Activated T-cell treated with anti-CD3 and anti-CD28 coated beads, Interleukin-2, amount 50 U/mL, for 72 hours (primary cell): ENCODE results near the gene MGAT4A. TPM values are rescaled to one million over a fixed set of nuclear protein-coding genes. Genes with fewer than 3 reads are reported as not detected.

Experiments
- ATAC-seq, 2 donors: fragments of 150-1000 bp; cut with Tn5 transposase; replicated peaks in 1 of 2; 2 replicates each; pipeline ENCODE4 v1.10.0; 2021; ENCODE audit warnings: moderate library complexity in 2 of 2, mild to moderate bottlenecking in 1 of 2
- DNase-seq, 2 donors: peaks; one replicate each; pipeline ENCODE4 v3.0.0; 2021 to 2022; ENCODE audit warnings: mixed read lengths in 1 of 2
- H3K27ac Mint-ChIP-seq: one replicate; pipeline ENCODE4 v1.8.0; 2022; ENCODE audit warnings: mild to moderate bottlenecking, moderate library complexity, mixed read lengths
- H3K27me3 Mint-ChIP-seq: one replicate; pipeline ENCODE4 v1.8.0; 2022; ENCODE audit warnings: low read depth, mixed read lengths
- H3K36me3 Mint-ChIP-seq, 2 donors: one replicate each; pipeline ENCODE4 v1.8.0; 2022; ENCODE audit warnings: mixed read lengths in 2 of 2, mild to moderate bottlenecking in 1 of 2; ENCODE audit not compliant: insufficient read depth in 2 of 2
- H3K4me1 Mint-ChIP-seq: one replicate; pipeline ENCODE4 v1.8.0; 2022; ENCODE audit warnings: low read depth, mixed read lengths
- H3K4me3 Mint-ChIP-seq, 2 donors: one replicate each; pipeline ENCODE4 v1.8.0; 2022; ENCODE audit warnings: mild to moderate bottlenecking in 2 of 2, mixed read lengths in 2 of 2, moderate library complexity in 2 of 2
- H3K9me3 Mint-ChIP-seq, 2 donors: one replicate each; pipeline ENCODE4 v1.8.0; 2022; ENCODE audit warnings: mixed read lengths in 2 of 2
- total RNA-seq, 2 donors: library from RNA; stranded (reverse); gene quantifications; one replicate each; pipeline ENCODE4 v1.2.3, GENCODE V29; 2022

MGAT4A gene
- total RNA-seq, 2 donors from 2014 or later, result 108 to 109 TPM

DNA sequence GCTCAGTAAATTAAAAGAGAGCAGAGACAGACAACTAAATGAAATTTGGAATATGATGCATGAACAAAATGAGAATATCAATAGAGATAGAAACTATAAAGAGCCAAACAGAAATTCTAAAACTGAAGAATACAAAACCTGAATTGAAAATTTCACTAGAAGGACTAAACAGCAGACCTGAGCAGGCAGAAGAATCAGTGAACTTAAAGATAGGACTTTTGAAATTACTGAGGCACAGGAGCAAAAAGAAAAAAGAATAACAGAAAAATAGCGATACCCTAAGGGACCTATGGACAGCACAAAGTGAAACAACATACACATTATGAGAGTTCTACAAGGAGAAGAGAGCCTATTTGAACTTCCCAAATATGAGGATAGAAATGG is 80.9 kb downstream of the MGAT4A start:
- ATAC-seq (no peak), DNase-seq (no peak)
- Mint-ChIP-seq H3K9me3 (peaks cover 0 to 5% of the 10 kb centered on the region in 2 donors), H3K27ac (peak overlapping the region; percentile 94), H3K4me3 (peak overlapping the region; percentile 9 to 81), H3K27me3 (no peaks in the 10 kb centered on the region), H3K4me1 (peaks cover 63% of the 10 kb centered on the region), H3K36me3 (peaks cover 16 to 51% of the 10 kb centered on the region in 2 donors)

- Mint-ChIP-seq H3K4me3 (peak overlapping the region; percentile 9 to 81), H3K27me3 (no peaks in the 10 kb centered on the region), H3K4me1 (peaks cover 57% of the 10 kb centered on the region), H3K36me3 (peaks cover 16 to 47% of the 10 kb centered on the region in 2 donors), H3K27ac (peak overlapping the region; percentile 94), H3K9me3 (peaks cover 0 to 5% of the 10 kb centered on the region in 2 donors)
- peak; percentile 77 to 83 for DNase-seq
- ATAC-seq, result peak; percentile 95 to 97
These were observed 81.6 kb downstream of the MGAT4A start for GRCh38 chr2:98649135-98649991.

DNA sequence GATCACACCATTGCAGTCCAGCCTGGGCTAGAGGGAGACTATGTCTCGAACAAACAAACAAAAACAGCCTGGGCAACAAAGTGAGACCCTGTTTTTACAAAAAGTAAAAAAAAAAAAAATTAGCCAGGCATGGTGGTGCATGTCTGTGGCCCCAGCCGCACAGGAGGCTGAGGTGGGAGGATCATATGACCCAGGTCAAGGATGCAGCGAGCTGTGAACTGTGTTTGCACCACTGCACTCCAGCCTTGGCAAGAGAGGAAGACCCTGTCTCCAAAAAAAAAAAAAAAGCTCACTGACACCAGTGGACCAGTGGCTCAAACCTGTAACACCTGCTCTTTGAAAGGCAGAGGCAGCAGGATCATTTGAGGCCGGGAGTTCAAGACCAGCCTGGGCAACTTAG is 82.5 kb downstream of the MGAT4A start:
- H3K36me3 Mint-ChIP-seq, result peaks cover 14 to 47% of the 10 kb centered on the region in 2 donors
- H3K4me1 Mint-ChIP-seq, result peaks cover 54% of the 10 kb centered on the region
- peaks cover 0 to 5% of the 10 kb centered on the region in 2 donors for H3K9me3 Mint-ChIP-seq
- DNase-seq, result no peak
- no peak overlapping the region for H3K27ac Mint-ChIP-seq
- ATAC-seq, result no peak
- H3K27me3 Mint-ChIP-seq, result no peaks in the 10 kb centered on the region
- no peak overlapping the region for H3K4me3 Mint-ChIP-seq

DNA sequence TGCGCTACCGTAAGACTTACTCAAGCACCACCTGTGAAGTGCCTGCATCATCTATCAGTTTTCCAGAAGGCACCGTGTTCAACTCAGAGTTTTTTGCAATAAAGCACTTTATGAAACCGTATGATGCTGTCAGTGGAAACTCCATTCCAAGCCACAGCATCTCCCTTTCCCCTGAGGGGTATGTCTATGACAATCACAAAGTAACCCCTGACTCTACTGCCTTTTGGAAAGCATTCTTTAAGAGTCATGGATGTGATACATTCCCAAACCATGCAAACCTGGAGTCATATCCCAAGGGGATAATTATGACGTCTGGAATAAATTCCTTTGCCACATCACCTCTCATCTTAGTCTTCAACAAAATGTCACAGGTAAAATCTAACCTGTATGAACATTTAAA is 83.3 kb downstream of the MGAT4A start:
- H3K27ac Mint-ChIP-seq, result no peak overlapping the region
- peaks cover 0 to 5% of the 10 kb centered on the region in 2 donors for H3K9me3 Mint-ChIP-seq
- H3K4me3 Mint-ChIP-seq, result no peak overlapping the region
- peaks cover 13 to 40% of the 10 kb centered on the region in 2 donors for H3K36me3 Mint-ChIP-seq
- ATAC-seq (no peak), DNase-seq (no peak)
- H3K27me3 Mint-ChIP-seq, result no peaks in the 10 kb centered on the region
- H3K4me1 Mint-ChIP-seq, result peaks cover 46% of the 10 kb centered on the region

- no peak for ATAC-seq
- Mint-ChIP-seq H3K36me3 (peaks cover 5 to 35% of the 10 kb centered on the region in 2 donors), H3K4me3 (no peak overlapping the region), H3K27me3 (no peaks in the 10 kb centered on the region), H3K4me1 (peaks cover 17% of the 10 kb centered on the region), H3K9me3 (no peaks in the 10 kb centered on the region), H3K27ac (peak overlapping the region; percentile 60)
- no peak for DNase-seq
These were observed 87.3 kb downstream of the MGAT4A start for GRCh38 chr2:98643496-98644100.

DNA sequence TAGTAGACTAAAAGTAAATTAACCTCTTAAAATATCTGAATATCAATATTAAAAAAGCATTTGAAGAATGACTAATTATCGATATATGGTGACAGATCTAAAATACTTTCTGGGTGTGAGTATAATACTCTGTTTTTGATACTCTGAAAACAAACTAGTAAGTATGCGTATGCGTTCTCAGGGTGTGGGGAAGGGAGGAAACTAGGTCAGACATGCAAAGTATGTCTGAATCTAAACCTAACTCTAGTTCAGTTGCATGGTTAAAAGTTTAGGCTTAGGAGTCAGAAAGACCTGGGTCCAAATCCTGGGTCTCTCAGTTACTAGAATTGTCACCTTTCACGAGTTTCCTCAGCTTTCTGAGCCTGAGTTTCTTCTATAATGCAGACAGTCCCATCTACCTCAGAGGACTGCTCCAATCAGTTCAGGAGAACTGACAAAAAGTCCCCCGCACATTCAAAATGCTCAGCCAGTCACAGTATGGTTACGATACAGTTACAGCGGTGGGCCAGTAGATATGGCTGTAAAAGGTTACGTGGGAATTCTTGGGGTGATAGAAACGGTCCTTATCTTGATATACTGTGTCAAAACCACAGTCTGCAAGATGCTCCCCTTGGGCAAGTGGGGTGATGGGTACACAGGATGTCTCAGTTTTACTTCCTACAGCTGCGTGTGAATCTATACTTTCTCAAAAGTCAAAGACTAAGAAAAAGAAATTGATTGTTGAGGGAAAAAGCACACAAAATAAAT is 93.4 kb downstream of the MGAT4A start:
- Mint-ChIP-seq H3K4me3 (peak overlapping the region; percentile 55), H3K9me3 (no peaks in the 10 kb centered on the region), H3K27ac (peak overlapping the region; percentile 93), H3K4me1 (peaks cover 50% of the 10 kb centered on the region), H3K27me3 (no peaks in the 10 kb centered on the region), H3K36me3 (peaks cover 7 to 44% of the 10 kb centered on the region in 2 donors)
- DNase-seq (peak; percentile 57 to 64), ATAC-seq (peak; percentile 88 to 89)

DNA sequence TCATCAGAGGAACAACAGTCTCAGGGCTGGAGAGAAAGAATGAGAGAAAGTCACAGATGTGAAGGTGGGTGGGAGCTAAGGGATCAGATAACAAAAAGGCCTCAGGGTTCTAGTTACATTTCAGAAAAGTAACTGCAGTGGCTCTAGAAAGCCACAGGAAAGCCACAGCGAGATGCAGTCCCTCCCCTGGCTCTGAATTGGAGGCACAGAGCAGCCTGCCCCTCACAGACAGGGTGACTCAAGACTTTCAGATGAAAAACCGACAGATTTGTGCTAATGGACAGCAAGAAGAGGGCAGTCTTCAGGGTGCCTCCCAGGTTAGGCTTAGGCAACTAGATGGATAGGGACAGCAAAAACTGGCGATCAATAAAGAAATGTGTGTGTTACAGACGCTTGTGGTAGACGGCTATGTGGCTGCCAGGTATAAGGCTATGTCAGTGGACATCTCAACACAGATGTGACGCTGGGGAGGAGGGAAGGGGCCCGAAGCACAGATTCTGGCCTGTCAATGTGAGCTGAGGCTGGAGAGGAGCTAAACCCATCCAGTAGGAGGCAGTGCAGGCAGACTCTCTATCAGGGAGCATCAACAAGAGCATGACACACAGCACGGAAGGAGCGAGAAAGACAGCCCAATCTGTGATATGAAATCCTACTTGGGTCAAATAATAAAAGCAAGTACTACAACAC is 96.4 kb downstream of the MGAT4A start:
- H3K36me3 Mint-ChIP-seq, result peaks cover 4 to 35% of the 10 kb centered on the region in 2 donors
- H3K4me1 Mint-ChIP-seq, result peaks cover 49% of the 10 kb centered on the region
- ATAC-seq, result peak; percentile 45 to 59
- peak; percentile 55 to 60 for DNase-seq
- H3K27me3 Mint-ChIP-seq, result no peaks in the 10 kb centered on the region
- peak overlapping the region; percentile 53 for H3K27ac Mint-ChIP-seq
- peak overlapping the region; percentile 33 to 71 for H3K4me3 Mint-ChIP-seq
- H3K9me3 Mint-ChIP-seq, result no peaks in the 10 kb centered on the region

DNA sequence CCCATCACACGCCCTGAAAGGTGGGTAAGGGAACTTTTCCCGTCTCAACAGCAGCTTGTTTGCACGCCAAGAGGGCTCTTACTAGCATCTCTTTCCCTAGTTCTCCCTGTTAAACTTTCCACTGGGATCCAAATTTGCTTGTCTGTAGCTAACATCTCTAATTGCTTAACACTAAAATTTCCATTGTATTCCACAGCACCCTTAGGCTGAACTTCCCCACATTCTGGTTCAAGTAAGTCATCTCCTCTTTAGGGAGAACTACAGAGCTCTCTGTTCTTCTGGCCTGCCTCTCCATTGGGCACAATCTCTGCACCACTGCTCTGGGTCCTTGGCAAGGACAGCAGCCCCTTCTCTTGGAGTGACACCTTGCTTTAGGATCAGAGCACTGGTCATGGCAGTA is 98.6 kb downstream of the MGAT4A start:
- Mint-ChIP-seq H3K9me3 (no peaks in the 10 kb centered on the region), H3K4me3 (no peak overlapping the region), H3K36me3 (peaks cover 6 to 34% of the 10 kb centered on the region in 2 donors), H3K4me1 (peaks cover 42% of the 10 kb centered on the region), H3K27ac (no peak overlapping the region), H3K27me3 (no peaks in the 10 kb centered on the region)
- no peak for DNase-seq
- no peak for ATAC-seq

- Mint-ChIP-seq H3K4me3 (no peak overlapping the region), H3K4me1 (peaks cover 46% of the 10 kb centered on the region), H3K27ac (peak overlapping the region; percentile 48), H3K9me3 (no peaks in the 10 kb centered on the region), H3K36me3 (peaks cover 5% of the 10 kb centered on the region in 2 donors), H3K27me3 (no peaks in the 10 kb centered on the region)
- ATAC-seq (peak in 1 of 2 donors; percentile 33), DNase-seq (no peak)
These were observed 107.3 kb downstream of the MGAT4A start for GRCh38 chr2:98623657-98624056.

DNA sequence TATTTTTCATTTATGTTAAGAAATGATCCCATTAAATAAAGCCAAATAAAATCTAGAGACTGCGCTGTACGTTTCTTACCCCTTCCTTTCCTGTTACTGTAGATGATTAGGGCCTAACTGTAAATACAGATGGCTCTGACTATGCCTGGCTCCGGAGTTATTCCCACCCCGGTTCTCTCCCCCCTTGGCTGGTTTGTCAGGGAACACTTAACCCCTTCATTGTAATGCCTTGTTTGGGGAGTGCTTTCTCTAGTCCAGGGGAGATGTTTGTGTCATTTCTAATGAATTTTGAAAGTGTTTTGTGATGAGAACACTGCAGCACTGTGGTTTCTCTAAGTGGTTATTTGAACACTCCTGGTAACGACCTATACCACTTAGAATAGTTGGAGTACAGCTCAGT is 113.8 kb downstream of the MGAT4A start:
- no peak overlapping the region for H3K4me3 Mint-ChIP-seq
- H3K27me3 Mint-ChIP-seq, result no peaks in the 10 kb centered on the region
- peaks cover 72% of the 10 kb centered on the region for H3K4me1 Mint-ChIP-seq
- peaks cover 19 to 32% of the 10 kb centered on the region in 2 donors for H3K36me3 Mint-ChIP-seq
- H3K9me3 Mint-ChIP-seq, result no peaks in the 10 kb centered on the region
- no peak for DNase-seq
- H3K27ac Mint-ChIP-seq, result peak overlapping the region; percentile 86
- peak in 1 of 2 donors; percentile 18 for ATAC-seq

- Mint-ChIP-seq H3K4me1 (peaks cover 74% of the 10 kb centered on the region), H3K36me3 (peaks cover 19 to 35% of the 10 kb centered on the region in 2 donors)
These were observed 115.5 kb downstream of the MGAT4A start for GRCh38 chr2:98615481-98615880.

GRCh38 chr2:98614024-98614739 is 116.8 kb downstream of the MGAT4A start:
- DNase-seq (no peak), ATAC-seq (peak; percentile 8 to 19)
- peak overlapping the region; percentile 74 for H3K27ac Mint-ChIP-seq
- H3K4me3 Mint-ChIP-seq, result no peak overlapping the region
- H3K9me3 Mint-ChIP-seq, result no peaks in the 10 kb centered on the region
- H3K27me3 Mint-ChIP-seq, result no peaks in the 10 kb centered on the region
- H3K36me3 Mint-ChIP-seq, result peaks cover 22 to 35% of the 10 kb centered on the region in 2 donors
- peaks cover 75% of the 10 kb centered on the region for H3K4me1 Mint-ChIP-seq

More at GRCh38 chr2:98615481-98615880, 115.5 kb downstream of the MGAT4A start:
- DNase-seq, result no peak
- Mint-ChIP-seq H3K4me3 (no peak overlapping the region), H3K27ac (peak overlapping the region; percentile 25), H3K27me3 (no peaks in the 10 kb centered on the region), H3K9me3 (no peaks in the 10 kb centered on the region)
- peak in 1 of 2 donors; percentile 18 for ATAC-seq
